A673 (cell line): ENCODE results near the gene SMYD3. TPM values are rescaled to one million over a fixed set of nuclear protein-coding genes. Genes with fewer than 3 reads are reported as not detected.

ENCODE experiments used
- BruUV-seq: library from RNA; stranded (reverse); fragments of 400-500 nt; replicated peaks from 2 replicates; lab custom pipeline; 2021; lab: Mats Ljungman, UMichigan
- CTCF ChIA-PET: fragments of 300-600 bp; sonication (Branson Sonifier 250); formaldehyde crosslinking; loops from one replicate; lab custom pipeline; 2022; ENCODE audit warnings: antibody characterized with exemption; lab: Charles Lee
- POLR2A ChIA-PET: fragments of 300-600 bp; sonication (Branson Sonifier 250); formaldehyde crosslinking; loops from one replicate; lab custom pipeline; 2022; ENCODE audit warnings: antibody characterized with exemption; ENCODE audit not compliant: low non-redundant PET; lab: Charles Lee
- DNase-seq: peaks from one replicate; pipeline ENCODE4 v3.0.0-alpha.2; 2015; ENCODE audit warnings: low spot score
- H3K27ac ChIP-seq: fragments of 200-600 bp; sonication (generic); 2 replicates; pipeline ENCODE4 v1.5.1; 2016; ENCODE audit warnings: mixed run types, low read depth, mild to moderate bottlenecking, mixed read lengths, antibody characterized with exemption, low read length; ENCODE audit not compliant: poor library complexity, severe bottlenecking
- H3K27me3 ChIP-seq: fragments of 200-600 bp; sonication (generic); replicated peaks from 2 replicates; pipeline ENCODE4 v1.6.1; 2017; ENCODE audit warnings: mixed run types, low read depth, mild to moderate bottlenecking, mixed read lengths, antibody characterized with exemption, low read length; ENCODE audit not compliant: insufficient read depth, poor library complexity
- H3K36me3 ChIP-seq: fragments of 200-600 bp; sonication (generic); 2 replicates; pipeline ENCODE4 v1.6.1; 2016; ENCODE audit warnings: mixed run types, mild to moderate bottlenecking, mixed read lengths, antibody characterized with exemption, low read length; ENCODE audit not compliant: insufficient read depth, poor library complexity, severe bottlenecking
- H3K4me1 ChIP-seq: fragments of 200-600 bp; sonication (generic); 2 replicates; pipeline ENCODE4 v1.6.1; 2017; ENCODE audit warnings: mixed run types, mild to moderate bottlenecking, mixed read lengths, antibody characterized with exemption, low read length; ENCODE audit not compliant: insufficient read depth, poor library complexity, severe bottlenecking
- H3K4me3 ChIP-seq: fragments of 200-600 bp; sonication (generic); 2 replicates; pipeline ENCODE4 v1.5.1; 2016; ENCODE audit warnings: low read depth, mixed run types, mild to moderate bottlenecking, mixed read lengths, low read length; ENCODE audit not compliant: poor library complexity, severe bottlenecking
- H3K9me3 ChIP-seq: fragments of 200-600 bp; sonication (generic); 2 replicates; pipeline ENCODE4 v1.6.1; 2016; ENCODE audit warnings: mixed run types, low read depth, mild to moderate bottlenecking, mixed read lengths, antibody characterized with exemption, low read length; ENCODE audit not compliant: poor library complexity, severe bottlenecking
- EZH2 ChIP-seq: fragments of 200-600 bp; sonication (generic); IDR thresholded peaks from 2 replicates; pipeline ENCODE4 v1.6.1; 2017; ENCODE audit warnings: borderline replicate concordance, low read depth, mild to moderate bottlenecking, mixed read lengths, antibody characterized with exemption, low read length; ENCODE audit not compliant: poor library complexity, severe bottlenecking
- intact Hi-C: fragments of 100-400 bp; cut with micrococcal nuclease; formaldehyde crosslinking; loops from one replicate; pipeline ENCODE4 v1.10.0; 2022; ENCODE audit not compliant: unreplicated experiment
- total RNA-seq: library from RNA; stranded (reverse); gene quantifications from 2 replicates; pipeline ENCODE4 v1.2.3, GENCODE V29; 2021
- TF ChIP-seq, protein P1 (sequence below): fragments of 300-800, 200-600 bp; sonication (generic); conservative IDR thresholded peaks from 2 replicates; pipeline ENCODE4 v1.5.1; 2017; ENCODE audit warnings: low read depth, mild to moderate bottlenecking, antibody characterized with exemption, low read length, moderate library complexity, mixed read lengths

SMYD3 gene
- total RNA-seq, 1 experiment from 2014 or later: 29.0 TPM

- no TSS peak for BruUV-seq
- no peak overlapping the region for H3K4me3 ChIP-seq
- no peaks in the 10 kb centered on the region for H3K27me3 ChIP-seq
- H3K4me1 ChIP-seq: no peaks in the 10 kb centered on the region
- ChIA-PET POLR2A (no interaction called here), CTCF (interaction anchor here (0.7 kb wide), 1 partner anchor 951 kb away, joined by 3 read pairs; no protein-coding TSS in a partner anchor)
- TF ChIP-seq, protein P1, sequence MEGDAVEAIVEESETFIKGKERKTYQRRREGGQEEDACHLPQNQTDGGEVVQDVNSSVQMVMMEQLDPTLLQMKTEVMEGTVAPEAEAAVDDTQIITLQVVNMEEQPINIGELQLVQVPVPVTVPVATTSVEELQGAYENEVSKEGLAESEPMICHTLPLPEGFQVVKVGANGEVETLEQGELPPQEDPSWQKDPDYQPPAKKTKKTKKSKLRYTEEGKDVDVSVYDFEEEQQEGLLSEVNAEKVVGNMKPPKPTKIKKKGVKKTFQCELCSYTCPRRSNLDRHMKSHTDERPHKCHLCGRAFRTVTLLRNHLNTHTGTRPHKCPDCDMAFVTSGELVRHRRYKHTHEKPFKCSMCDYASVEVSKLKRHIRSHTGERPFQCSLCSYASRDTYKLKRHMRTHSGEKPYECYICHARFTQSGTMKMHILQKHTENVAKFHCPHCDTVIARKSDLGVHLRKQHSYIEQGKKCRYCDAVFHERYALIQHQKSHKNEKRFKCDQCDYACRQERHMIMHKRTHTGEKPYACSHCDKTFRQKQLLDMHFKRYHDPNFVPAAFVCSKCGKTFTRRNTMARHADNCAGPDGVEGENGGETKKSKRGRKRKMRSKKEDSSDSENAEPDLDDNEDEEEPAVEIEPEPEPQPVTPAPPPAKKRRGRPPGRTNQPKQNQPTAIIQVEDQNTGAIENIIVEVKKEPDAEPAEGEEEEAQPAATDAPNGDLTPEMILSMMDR: peak; percentile 75
- TF ChIP-seq EZH2: no peak
- no peaks in the 10 kb centered on the region for H3K9me3 ChIP-seq
- intact Hi-C loops: loop anchor here (1.0 to 5.0 kb wide), 4 partner anchors 105 to 480 kb away; no protein-coding TSS in a partner anchor
- H3K36me3 ChIP-seq: no peaks in the 10 kb centered on the region
- no peak overlapping the region for H3K27ac ChIP-seq
- peak; percentile 55 for DNase-seq
These were observed 494.7 kb downstream of the SMYD3 start for GRCh38 chr1:246012341-246012740.

DNA sequence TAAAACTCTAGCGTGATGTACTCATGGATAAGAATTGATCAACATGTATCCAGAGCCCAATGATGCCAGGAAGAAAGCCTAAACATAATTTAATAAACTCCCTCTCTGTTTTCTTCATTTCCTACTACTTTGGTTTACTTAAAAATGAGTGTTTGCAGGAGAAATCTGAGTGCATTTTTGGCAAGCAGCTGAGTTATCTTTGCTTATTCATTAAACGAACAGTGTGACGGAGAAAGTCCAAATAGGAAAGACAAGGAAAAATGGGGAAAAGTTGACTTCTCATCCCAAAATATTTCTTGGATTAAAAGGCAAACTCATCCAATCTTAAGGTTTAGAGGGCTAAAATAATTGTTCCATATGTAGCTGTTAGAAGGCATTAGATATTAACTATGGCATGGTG is 496.7 kb downstream of the SMYD3 start:
- H3K9me3 ChIP-seq: no peaks in the 10 kb centered on the region
- no peaks in the 10 kb centered on the region for H3K36me3 ChIP-seq
- ChIA-PET POLR2A (no interaction called here), CTCF (no interaction called here)
- BruUV-seq: no TSS peak
- TF ChIP-seq, protein P1: no peak
- no peak for TF ChIP-seq EZH2
- no peaks in the 10 kb centered on the region for H3K4me1 ChIP-seq
- no peak overlapping the region for H3K27ac ChIP-seq
- DNase-seq: no peak
- intact Hi-C loops: loop anchor here (5.0 kb wide), 2 partner anchors 107 to 482 kb away; no protein-coding TSS in a partner anchor
- H3K4me3 ChIP-seq: no peak overlapping the region
- no peaks in the 10 kb centered on the region for H3K27me3 ChIP-seq

DNA sequence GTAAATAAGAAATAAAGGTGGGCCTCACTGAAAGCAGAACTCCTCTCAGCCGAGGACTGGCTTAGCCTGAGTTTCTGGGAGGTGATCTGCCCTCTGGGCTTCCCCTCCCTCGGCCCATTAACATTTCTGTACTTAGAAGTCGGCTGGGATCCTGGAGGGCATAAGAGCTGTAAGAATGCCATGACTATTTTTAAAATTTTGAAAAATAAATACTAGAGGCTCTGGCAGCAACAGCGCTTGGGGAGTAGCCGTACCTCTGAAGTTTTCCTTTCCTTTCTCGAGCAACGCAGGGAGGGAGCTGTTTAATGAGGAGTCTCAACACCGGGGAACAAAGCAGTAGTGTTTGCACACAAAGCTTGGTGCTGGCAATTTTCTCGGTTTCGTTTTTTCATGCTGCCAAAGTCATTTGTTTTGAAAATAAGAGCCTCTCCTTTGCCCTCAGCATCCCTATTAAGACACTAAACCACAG is 498.7 kb downstream of the SMYD3 start:
- no peak for TF ChIP-seq EZH2
- TF ChIP-seq, protein P1: no peak
- ChIA-PET POLR2A (no interaction called here), CTCF (no interaction called here)
- no peak overlapping the region for H3K27ac ChIP-seq
- no peak for DNase-seq
- H3K36me3 ChIP-seq: no peaks in the 10 kb centered on the region
- no peaks in the 10 kb centered on the region for H3K27me3 ChIP-seq
- H3K4me3 ChIP-seq: no peak overlapping the region
- H3K4me1 ChIP-seq: no peaks in the 10 kb centered on the region
- intact Hi-C loops: no loop called here
- no peaks in the 10 kb centered on the region for H3K9me3 ChIP-seq
- no TSS peak for BruUV-seq
